Measurements from ENCODE around the gene HIGD2A. TPM values are rescaled to one million over a fixed set of nuclear protein-coding genes. Genes with fewer than 3 reads are reported as not detected.

Gene HIGD2A
- total and polyA plus RNA-seq, 9 of the 15 experiments (the other 6 are each of a cell fraction or from before 2014, with no cell fraction given) = 94.7 to 264 (median 163) TPM

DNA sequence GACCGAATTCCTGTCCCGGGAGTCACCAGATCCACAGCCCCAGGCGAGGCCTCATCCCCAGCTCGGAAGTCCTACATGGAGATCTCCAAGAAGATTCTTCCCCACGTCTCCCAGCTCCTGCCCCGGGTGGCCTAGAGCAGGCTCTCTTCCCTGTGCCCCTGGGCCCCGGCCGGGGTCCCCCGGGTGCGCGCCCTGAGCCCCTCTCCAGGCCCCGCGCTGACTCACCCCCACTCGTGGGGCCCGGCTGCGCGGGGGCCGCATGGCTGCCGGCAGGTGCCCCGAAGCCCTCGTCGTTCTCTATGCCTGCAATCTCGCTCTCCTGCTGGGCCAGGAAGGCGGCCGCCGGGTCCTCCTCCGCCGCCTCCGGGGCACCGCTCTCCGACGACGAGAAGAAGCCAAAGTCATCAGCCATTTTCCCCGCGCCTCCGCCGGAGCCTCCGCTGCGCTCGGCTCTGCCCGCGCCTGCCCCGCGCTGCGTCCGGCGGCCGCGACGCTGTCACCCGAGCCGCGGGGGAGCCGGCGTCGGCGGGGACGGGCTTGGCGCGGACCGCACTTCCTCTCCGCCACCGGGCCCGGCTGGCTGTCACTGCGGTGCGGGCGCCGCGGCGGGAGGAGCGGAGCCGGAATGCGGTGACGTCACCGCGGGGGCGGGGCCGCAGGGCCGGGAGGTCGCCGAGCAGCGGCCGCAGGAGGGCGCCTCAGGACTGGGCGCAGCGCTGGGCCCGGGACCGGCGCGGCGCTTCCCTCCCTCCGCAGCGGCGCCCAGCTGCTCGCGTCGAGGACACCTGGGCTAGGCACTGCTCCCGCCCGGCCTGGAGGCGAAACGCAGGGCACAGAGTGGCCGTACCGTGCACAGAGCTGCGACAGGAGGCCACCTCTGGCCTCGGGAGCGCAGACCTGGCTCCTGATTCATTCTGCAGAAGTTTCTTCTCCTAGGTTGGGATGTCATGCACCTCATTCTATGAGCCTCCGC lies 27.7 kb downstream of the HIGD2A start, which contains the start of gene CLTB (continued):
- peak; percentile 34 for TF ChIP-seq KDM5B (IDR thresholded peaks at IDR 0.05; ENCODE audit: insufficient replicate concordance, low read depth, low read length)
- TF ChIP-seq CREB3L1 (IDR thresholded peaks at IDR 0.05; ENCODE audit: borderline replicate concordance, low read depth) = peak; percentile 66
- TF ChIP-seq PML (IDR thresholded peaks at IDR 0.05; ENCODE audit: low read length) = no peak
- TF ChIP-seq SRSF7 (optimal IDR thresholded peaks at IDR 0.05; ENCODE audit: low read depth, low read length) = no peak
- peak; percentile 75; the same call in 1 of the 2 replicates for TF ChIP-seq ZNF740 (CRISPR knock-in tag; IDR thresholded peaks at IDR 0.05)
- TF ChIP-seq ZNF740 (tag; IDR thresholded peaks at IDR 0.05) = no peak
- TF ChIP-seq PHF20 (IDR thresholded peaks at IDR 0.05; ENCODE audit: partially characterized antibody) = peak; percentile 32
- no peak for TF ChIP-seq SREBF2 (CRISPR knock-in tag; IDR thresholded peaks at IDR 0.05)
- TF ChIP-seq FOSL1 (tag; conservative IDR thresholded peaks at IDR 0.05) = peak; percentile 53
- no peak for TF ChIP-seq ZNF609 (CRISPR knock-in tag; IDR thresholded peaks at IDR 0.05; ENCODE audit: borderline replicate concordance)
- no peak for TF ChIP-seq POLR2H (tag; IDR thresholded peaks at IDR 0.05; ENCODE audit: low read depth)
- no peak for TF ChIP-seq ZZZ3 (IDR thresholded peaks at IDR 0.05)
- peak; percentile 93 for TF ChIP-seq L3MBTL2 (IDR thresholded peaks at IDR 0.05)
- peak; percentile 77 for TF ChIP-seq SIN3B (IDR thresholded peaks at IDR 0.05; ENCODE audit: low read depth)
- TF ChIP-seq NFE2L1 (tag; IDR thresholded peaks at IDR 0.05; ENCODE audit: borderline replicate concordance, low read depth) = no peak
- TF ChIP-seq ZNF436 (CRISPR knock-in tag; IDR thresholded peaks at IDR 0.05) = no peak
